Central memory CD4-positive, alpha-beta T cell (primary cell): ENCODE results near the gene ACAP1.
"Not testable (repeated sequence)": the region's sequence is repeated elsewhere in the genome, so short reads cannot be mapped to it uniquely, and the experiment has no call there.

Source experiments
- DNase-seq: peaks from one replicate; pipeline ENCODE4 v3.0.0; 2022

The ACAP1 gene

GRCh38 chr17:7356756-7357155 is 20.4 kb downstream of the ACAP1 start:
- no peak for DNase-seq

GRCh38 chr17:7357381-7357780 is 21.1 kb downstream of the ACAP1 start:
- no peak for DNase-seq

GRCh38 chr17:7361906-7362305 is 25.6 kb downstream of the ACAP1 start:
- DNase-seq, result no peak

- DNase-seq, result no peak
These were observed 27.0 kb downstream of the ACAP1 start for GRCh38 chr17:7363311-7363710.

GRCh38 chr17:7365963-7366362 is 29.6 kb downstream of the ACAP1 start:
- DNase-seq, result not testable (repeated sequence)

- DNase-seq, result no peak
These were observed 30.8 kb downstream of the ACAP1 start for GRCh38 chr17:7367083-7367482.

GRCh38 chr17:7367918-7368598 is 31.7 kb downstream of the ACAP1 start:
- DNase-seq, result no peak

- not testable (repeated sequence) for DNase-seq
These were observed 32.3 kb downstream of the ACAP1 start for GRCh38 chr17:7368599-7368994.

- no peak for DNase-seq
These were observed 33.5 kb downstream of the ACAP1 start for GRCh38 chr17:7369825-7370224.

- DNase-seq, result no peak
These were observed 34.5 kb downstream of the ACAP1 start for GRCh38 chr17:7370853-7371252.

- DNase-seq, result no peak
These were observed 38.0 kb downstream of the ACAP1 start for GRCh38 chr17:7374353-7374752.

GRCh38 chr17:7379134-7379533 is 42.8 kb downstream of the ACAP1 start:
- no peak for DNase-seq

- DNase-seq, result no peak
These were observed 44.0 kb downstream of the ACAP1 start for GRCh38 chr17:7380321-7380720.

- no peak for DNase-seq
These were observed 44.7 kb downstream of the ACAP1 start, which contains the start of gene TNK1 for GRCh38 chr17:7380855-7381683. Gene TNK1 (plus strand): TSS chr17:7381089. CDS start chr17:7382927, 1,838 bp downstream.

GRCh38 chr17:7382901-7383300 is 46.6 kb downstream of the ACAP1 start:
- DNase-seq, result no peak

GRCh38 chr17:7383371-7383741 is 47.0 kb downstream of the ACAP1 start:
- no peak for DNase-seq

GRCh38 chr17:7383742-7384488 is 47.6 kb downstream of the ACAP1 start:
- DNase-seq, result peak; percentile 81

GRCh38 chr17:7384489-7385081 is 48.3 kb downstream of the ACAP1 start:
- no peak for DNase-seq

GRCh38 chr17:7388856-7389255 is 52.5 kb downstream of the ACAP1 start:
- no peak for DNase-seq

GRCh38 chr17:7389924-7390910 is 53.9 kb downstream of the ACAP1 start:
- DNase-seq, result no peak

- DNase-seq, result no peak
These were observed 55.0 kb downstream of the ACAP1 start for GRCh38 chr17:7391307-7391706.
